HepG2 (cell line): ENCODE data around the gene GRM4. TPM values are rescaled to one million over a fixed set of nuclear protein-coding genes. Genes with fewer than 3 reads are reported as not detected.

Experiments
- BRD4 ChIP-seq: sonication (generic); formaldehyde crosslinking; IDR thresholded peaks from 2 replicates; pipeline ENCODE4 v1.4.0; 2020; ENCODE audit warnings: missing genetic modification reagents
- HIVEP1 ChIP-seq: sonication (generic); formaldehyde crosslinking; IDR thresholded peaks from 2 replicates; pipeline ENCODE4 v1.4.0; 2020; ENCODE audit warnings: mild to moderate bottlenecking, missing genetic modification reagents
- HNF4G ChIP-seq, 2 experiments: sonication (generic) in 1 of 2; formaldehyde crosslinking in 1 of 2; IDR thresholded peaks; 2 replicates each; pipeline versions ENCODE4 v1.4.0 to v1.6.1; 2011 to 2020; ENCODE audit warnings: borderline replicate concordance in 2 of 2, low read depth in 2 of 2, mild to moderate bottlenecking in 2 of 2, low read length in 1 of 2, missing genetic modification reagents in 1 of 2, moderate library complexity in 1 of 2
- HNRNPUL1 ChIP-seq: fragments of 200-400 bp; formaldehyde crosslinking; IDR thresholded peaks from 2 replicates; pipeline ENCODE4 v1.6.1; 2017; ENCODE audit warnings: low read depth, mild to moderate bottlenecking, low read length, moderate library complexity
- KDM2A ChIP-seq: sonication (generic); formaldehyde crosslinking; IDR thresholded peaks from 2 replicates; pipeline ENCODE4 v1.4.0; 2020; ENCODE audit warnings: low read depth, missing genetic modification reagents, borderline replicate concordance
- LCORL ChIP-seq, 2 experiments: fragments of 450-650 bp in 1 of 2; sonication (generic) in 1 of 2; formaldehyde crosslinking in 1 of 2; IDR thresholded peaks; 2 replicates each; pipeline versions ENCODE4 v1.5.0 to v1.6.1; 2017 to 2020; ENCODE audit warnings: antibody characterized with exemption in 1 of 2, missing genetic modification reagents in 1 of 2
- NR2C2 ChIP-seq: sonication (generic); formaldehyde crosslinking; IDR thresholded peaks from 2 replicates; pipeline ENCODE4 v1.4.0; 2020; ENCODE audit warnings: missing genetic modification reagents, mild to moderate bottlenecking, moderate library complexity, borderline replicate concordance
- PATZ1 ChIP-seq: sonication (generic); formaldehyde crosslinking; IDR thresholded peaks from 2 replicates; pipeline ENCODE4 v1.4.0; 2020; ENCODE audit warnings: missing genetic modification reagents
- PAXIP1 ChIP-seq: sonication (generic); formaldehyde crosslinking; conservative IDR thresholded peaks from 2 replicates; pipeline ENCODE4 v1.4.0; 2020; ENCODE audit warnings: mild to moderate bottlenecking, missing genetic modification reagents, moderate library complexity
- SALL1 ChIP-seq: sonication (generic); formaldehyde crosslinking; IDR thresholded peaks from 2 replicates; pipeline ENCODE4 v1.8.0; 2022; ENCODE audit warnings: mild to moderate bottlenecking, missing genetic modification reagents
- SNAPC4 ChIP-seq: sonication (generic); formaldehyde crosslinking; IDR thresholded peaks from 2 replicates; pipeline ENCODE4 v1.4.0; 2020; ENCODE audit warnings: mild to moderate bottlenecking, missing genetic modification reagents
- SOX6 ChIP-seq, 2 experiments: fragments of 450-650 bp in 1 of 2; sonication (generic) in 1 of 2; formaldehyde crosslinking in 1 of 2; IDR thresholded peaks; 2 replicates each; pipeline versions ENCODE4 v1.4.0 to v1.6.1; 2017 to 2020; ENCODE audit warnings: antibody characterized with exemption in 1 of 2, mild to moderate bottlenecking in 1 of 2, missing genetic modification reagents in 1 of 2
- SP5 ChIP-seq: IDR thresholded peaks from 2 replicates; pipeline ENCODE4 v1.6.1; 2016; ENCODE audit warnings: low read depth, borderline replicate concordance
- TEAD3 ChIP-seq: optimal IDR thresholded peaks from 2 replicates; pipeline ENCODE3; 2016; ENCODE audit warnings: borderline replicate concordance
- ZNF292 ChIP-seq: sonication (generic); formaldehyde crosslinking; IDR thresholded peaks from 2 replicates; pipeline ENCODE4 v1.8.1; 2022; ENCODE audit warnings: mild to moderate bottlenecking, low read depth, missing genetic modification reagents, borderline replicate concordance
- ZNF446 ChIP-seq: sonication (generic); formaldehyde crosslinking; IDR thresholded peaks from 2 replicates; pipeline ENCODE4 v1.5.0; 2020; ENCODE audit warnings: mild to moderate bottlenecking, missing genetic modification reagents
- polyA plus RNA-seq, 8 experiments: library from polyadenylated mRNA; depleted of rRNA in 3 of 8; stranded (reverse) in 7 of 8; unstranded in 1 of 8; fragments of >200 nt; fragmentation: Illumina TruSeq in 4 of 8; extraction: Trizol in 4 of 8; gene quantifications; 2 replicates each; pipeline versions ENCODE4 v1.2.1 to v1.2.3, GENCODE V29; 2011 to 2016; ENCODE audit warnings: low read depth in 4 of 8, missing spikeins in 1 of 8, mixed read lengths in 1 of 8; ENCODE audit not compliant: insufficient read depth in 1 of 8
- total RNA-seq, 5 experiments: library from RNA; depleted of rRNA; stranded (reverse); fragments of >200 nt; fragmentation: Illumina TruSeq; extraction: Trizol; gene quantifications; 2 replicates each; pipeline ENCODE4 v1.2.3, GENCODE V29; 2016; ENCODE audit warnings: low read depth in 1 of 5

The GRM4 gene
- total and polyA plus RNA-seq, 2 of the 13 experiments (the other 11 are each of a cell fraction or from before 2014, with no cell fraction given) = not detected

- TF ChIP-seq SNAPC4 (CRISPR knock-in tag) (no peak), HNF4G (IDR thresholded peaks at IDR 0.05; ENCODE audit: borderline replicate concordance, low read depth, low read length) (no peak), HNF4G (CRISPR knock-in tag; IDR thresholded peaks at IDR 0.05; ENCODE audit: borderline replicate concordance, low read depth) (no peak; the same call in 1 of the 2 replicates), TEAD3 (CRISPR knock-in tag) (peak; percentile 63), PAXIP1 (CRISPR knock-in tag) (peak; percentile 26; the same call in 1 of the 2 replicates), NR2C2 (no peak), KDM2A (CRISPR knock-in tag) (0 out of 2 replicates have a peak, but pooled peaks have one; percentile 17), ZNF446 (CRISPR knock-in tag) (no peak), BRD4 (CRISPR knock-in tag) (no peak), LCORL (IDR thresholded peaks at IDR 0.05) (no peak), LCORL (CRISPR knock-in tag; IDR thresholded peaks at IDR 0.05) (0 out of 2 replicates have a peak, but pooled peaks have one; percentile 44), SOX6 (IDR thresholded peaks at IDR 0.05) (no peak), SOX6 (CRISPR knock-in tag; IDR thresholded peaks at IDR 0.05) (peak; percentile 38), HNRNPUL1 (no peak), PATZ1 (CRISPR knock-in tag) (peak; percentile 54; the same call in 1 of the 2 replicates), SP5 (CRISPR knock-in tag) (peak; percentile 93), HIVEP1 (CRISPR knock-in tag) (0 out of 2 replicates have a peak, but pooled peaks have one; percentile 40), SALL1 (CRISPR knock-in tag) (peak; percentile 30; the same call in 1 of the 2 replicates), ZNF292 (CRISPR knock-in tag) (peak; percentile 50; the same call in 1 of the 2 replicates)
These were observed 151.2 kb downstream of the GRM4 start (continued) for GRCh38 chr6:33994472-33995308.
